Vagina (tissue), 2 donors: Measurements from ENCODE around the gene NKX6-2. TPM values are rescaled to one million over a fixed set of nuclear protein-coding genes. Genes with fewer than 3 reads are reported as not detected.

ENCODE experiments used
- DNase-seq, 2 donors: peaks; one replicate each; pipeline ENCODE4 v3.0.0-alpha.2; 2017; ENCODE audit errors: extremely low spot score in 2 of 2
- H3K27ac ChIP-seq: fragments of 200-600 bp; sonication (generic); one replicate; pipeline ENCODE4 v1.5.1; 2019
- H3K27me3 ChIP-seq: fragments of 200-600 bp; sonication (generic); one replicate; pipeline ENCODE4 v1.5.1; 2019
- H3K36me3 ChIP-seq, 2 donors: fragments of 200-600 bp; sonication (generic); one replicate each; pipeline ENCODE4 v1.5.1; 2017 to 2019
- H3K4me1 ChIP-seq: fragments of 200-600 bp; sonication (generic); one replicate; pipeline ENCODE4 v1.5.1; 2019
- H3K4me3 ChIP-seq, 2 donors: fragments of 200-600 bp; sonication (generic); 1 replicate in 1 of 2; 2 replicates in 1 of 2; pipeline ENCODE4 v1.5.1; 2016 to 2019
- H3K9me3 ChIP-seq: fragments of 200-600 bp; sonication (generic); one replicate; pipeline ENCODE4 v1.5.1; 2019
- CTCF ChIP-seq, 3 experiments: fragments of 450-650 bp in 2 of 3; fragments of 200-600 bp in 1 of 3; sonication (generic) in 1 of 3; IDR thresholded peaks; one replicate each; pipeline ENCODE4 v1.5.1; 2017 to 2019; ENCODE audit warnings: antibody characterized with exemption in 3 of 3, mild to moderate bottlenecking in 2 of 3, moderate library complexity in 2 of 3
- POLR2A ChIP-seq, 2 donors: fragments of 450-650 bp; IDR thresholded peaks; one replicate each; pipeline ENCODE4 v1.6.1; 2017; ENCODE audit warnings: antibody characterized with exemption in 2 of 2, mild to moderate bottlenecking in 2 of 2, moderate library complexity in 2 of 2
- POLR2AphosphoS5 ChIP-seq, 2 donors: sonication (generic); formaldehyde crosslinking; IDR thresholded peaks; one replicate each; pipeline ENCODE4 v1.9.0; 2017; ENCODE audit warnings: antibody characterized with exemption in 2 of 2, mild to moderate bottlenecking in 2 of 2, low read depth in 1 of 2; ENCODE audit not compliant: insufficient read depth in 1 of 2
- intact Hi-C: fragments of 100-400 bp; cut with DNase I; formaldehyde crosslinking; loops from one replicate; pipeline ENCODE4 v1.15.1; 2023
- total RNA-seq: library from RNA; depleted of rRNA; stranded (reverse); fragments of >200 nt; gene quantifications from one replicate; pipeline ENCODE4 v1.2.3, GENCODE V29; 2016

The NKX6-2 gene
- total RNA-seq, 1 donor from 2014 or later: 0.49 TPM

GRCh38 chr10:132810141-132810806, 24.3 kb upstream of the NKX6-2 start:
- H3K27ac ChIP-seq: no peak overlapping the region
- no peaks in the 10 kb centered on the region for H3K36me3 ChIP-seq
- H3K4me3 ChIP-seq: no peak overlapping the region
- DNase-seq: no peak
- no peaks in the 10 kb centered on the region for H3K9me3 ChIP-seq
- H3K27me3 ChIP-seq: no peaks in the 10 kb centered on the region
- intact Hi-C loops: no loop called here
- TF ChIP-seq POLR2A (IDR thresholded peaks at IDR 0.05): no peak
- H3K4me1 ChIP-seq: no peaks in the 10 kb centered on the region

- Histone ChIP-seq H3K9me3 (no peaks in the 10 kb centered on the region), H3K36me3 (no peaks in the 10 kb centered on the region), H3K27me3 (no peaks in the 10 kb centered on the region), H3K27ac (no peak overlapping the region), H3K4me3 (no peak overlapping the region), H3K4me1 (no peaks in the 10 kb centered on the region)
- DNase-seq: no peak
- no peak for TF ChIP-seq CTCF (IDR thresholded peaks at IDR 0.05)
- no peak for TF ChIP-seq POLR2AphosphoS5 (IDR thresholded peaks at IDR 0.05; ENCODE audit: insufficient read depth in 1 of 2, low read depth in 1 of 2)
- no peak for TF ChIP-seq POLR2A (IDR thresholded peaks at IDR 0.05)
- intact Hi-C loops: no loop called here
Measured at GRCh38 chr10:132809232-132810140, 23.5 kb upstream of the NKX6-2 start.

GRCh38 chr10:132808383-132809231, 22.7 kb upstream of the NKX6-2 start:
- H3K27ac ChIP-seq: no peak overlapping the region
- H3K4me3 ChIP-seq: no peak overlapping the region
- H3K36me3 ChIP-seq: no peaks in the 10 kb centered on the region
- no peaks in the 10 kb centered on the region for H3K4me1 ChIP-seq
- intact Hi-C loops: no loop called here
- H3K27me3 ChIP-seq: no peaks in the 10 kb centered on the region
- TF ChIP-seq POLR2AphosphoS5 (IDR thresholded peaks at IDR 0.05; ENCODE audit: insufficient read depth in 1 of 2, low read depth in 1 of 2) (no peak), POLR2A (IDR thresholded peaks at IDR 0.05) (no peak), CTCF (IDR thresholded peaks at IDR 0.05) (no peak)
- H3K9me3 ChIP-seq: no peaks in the 10 kb centered on the region
- DNase-seq: no peak

- Histone ChIP-seq H3K4me3 (no peak overlapping the region), H3K36me3 (no peaks in the 10 kb centered on the region), H3K27me3 (no peaks in the 10 kb centered on the region), H3K27ac (no peak overlapping the region), H3K4me1 (no peaks in the 10 kb centered on the region), H3K9me3 (no peaks in the 10 kb centered on the region)
- intact Hi-C loops: no loop called here
- TF ChIP-seq POLR2A (IDR thresholded peaks at IDR 0.05): no peak
- no peak for TF ChIP-seq CTCF (IDR thresholded peaks at IDR 0.05)
- TF ChIP-seq POLR2AphosphoS5 (IDR thresholded peaks at IDR 0.05; ENCODE audit: insufficient read depth in 1 of 2, low read depth in 1 of 2): no peak
- no peak for DNase-seq
Measured at GRCh38 chr10:132807621-132808049, 21.7 kb upstream of the NKX6-2 start.

GRCh38 chr10:132806561-132807003, 20.6 kb upstream of the NKX6-2 start:
- H3K4me3 ChIP-seq: no peak overlapping the region
- intact Hi-C loops: no loop called here
- DNase-seq: no peak
- no peaks in the 10 kb centered on the region for H3K27me3 ChIP-seq
- H3K36me3 ChIP-seq: no peaks in the 10 kb centered on the region
- no peaks in the 10 kb centered on the region for H3K9me3 ChIP-seq
- TF ChIP-seq CTCF (IDR thresholded peaks at IDR 0.05) (no peak), POLR2AphosphoS5 (IDR thresholded peaks at IDR 0.05; ENCODE audit: insufficient read depth in 1 of 2, low read depth in 1 of 2) (no peak), POLR2A (IDR thresholded peaks at IDR 0.05) (no peak)
- H3K4me1 ChIP-seq: no peaks in the 10 kb centered on the region
- H3K27ac ChIP-seq: no peak overlapping the region
